Aorta (tissue), 5 donors: Measurements from ENCODE around the gene SAMMSON. TPM values are rescaled to one million over a fixed set of nuclear protein-coding genes. Genes with fewer than 3 reads are reported as not detected.

Experiments used
- ATAC-seq: fragments of 200-7000 bp; cut with Tn5 transposase; one replicate; pipeline ENCODE4 v1.9.1; 2022; ENCODE audit warnings: moderate library complexity; ENCODE audit not compliant: low FRiP score
- DNase-seq, 2 donors: peaks; one replicate each; pipeline ENCODE4 v3.0.0-alpha.2; 2020
- H3K27ac ChIP-seq, 2 donors: one replicate each; pipeline ENCODE4 v1.5.1; 2013; ENCODE audit warnings: low read length in 2 of 2, mild to moderate bottlenecking in 2 of 2, moderate library complexity in 2 of 2, control low read depth in 1 of 2, inconsistent platforms in 1 of 2, low read depth in 1 of 2
- H3K27me3 ChIP-seq, 2 donors: one replicate each; pipeline ENCODE4 v1.6.1; 2013; ENCODE audit warnings: control low read depth in 1 of 2, low read length in 1 of 2, mild to moderate bottlenecking in 1 of 2, moderate library complexity in 1 of 2; ENCODE audit not compliant: insufficient read depth in 2 of 2, control insufficient read depth in 1 of 2
- H3K36me3 ChIP-seq, 2 donors: one replicate each; pipeline ENCODE4 v1.6.1; 2013; ENCODE audit warnings: control low read depth in 1 of 2, low read length in 1 of 2, mild to moderate bottlenecking in 1 of 2; ENCODE audit not compliant: insufficient read depth in 2 of 2, control insufficient read depth in 1 of 2
- H3K4me1 ChIP-seq, 2 donors: one replicate each; pipeline ENCODE4 v1.6.1; 2013; ENCODE audit warnings: low read length in 2 of 2, control low read depth in 1 of 2, mild to moderate bottlenecking in 1 of 2, moderate library complexity in 1 of 2; ENCODE audit not compliant: insufficient read depth in 2 of 2, control insufficient read depth in 1 of 2
- H3K4me3 ChIP-seq, 2 donors: one replicate each; pipeline ENCODE4 v1.5.1; 2013; ENCODE audit warnings: low read length in 2 of 2, control low read depth in 1 of 2, mild to moderate bottlenecking in 1 of 2
- H3K9me3 ChIP-seq: one replicate; pipeline ENCODE4 v1.6.1; 2013; ENCODE audit warnings: mild to moderate bottlenecking, low read length; ENCODE audit not compliant: control insufficient read depth
- WGBS, 2 donors: extraction: QIAGEN DNeasy Blood & Tissue Kit; methylation state at CpG; one replicate each; pipeline ENCODE4 v1.1.7; 2013; 5-methylcytosine and 5-hydroxymethylcytosine counted together
- intact Hi-C, 2 donors: fragments of 100-400 bp; cut with DNase I; formaldehyde crosslinking; loops; one replicate each; pipeline versions ENCODE4 v1.14.2 to v1.15.0; 2022
- polyA plus RNA-seq, 2 donors: library from polyadenylated mRNA; stranded (reverse); fragments of 200-250 nt; gene quantifications; one replicate each; pipeline ENCODE4 v1.2.3, GENCODE V29; 2013
- total RNA-seq, 2 donors: library from RNA; stranded (reverse); fragmentation: NEBNext Ultra II Directional; extraction: Animal tissue kit (Norgen Biotek cat#: 25700); gene quantifications; one replicate each; pipeline ENCODE4 v1.2.1, GENCODE V29; 2021
- donor health status: healthy with polysubstance abuse.
- donor health status: Bipolar disorder and iron deficiency.
- donor health status: DM: no; HTN: no; CAD: no.
- donor health status: DM: no; HTN: no; CAD: no.
- donor health status: DM: yes; HTN: yes; CAD: no.

The SAMMSON gene
- total and polyA plus RNA-seq, 4 donors: 2.2 to 25.6 (median 9.2) TPM

GRCh38 chr3:70086336-70086735, 86.8 kb downstream of the SAMMSON start:
- Histone ChIP-seq H3K9me3 (no peaks in the 10 kb centered on the region), H3K27me3 (no peaks in the 10 kb centered on the region), H3K27ac (no peak overlapping the region), H3K4me1 (peaks cover 0 to 2% of the 10 kb centered on the region in 2 donors), H3K4me3 (no peak overlapping the region), H3K36me3 (no peaks in the 10 kb centered on the region)
- intact Hi-C loops: no loop called here
- ATAC-seq: no peak
- WGBS, 2 donors: 63 to 68% methylated on average over 2 of the region's 2 CpGs
- DNase-seq: no peak

DNA sequence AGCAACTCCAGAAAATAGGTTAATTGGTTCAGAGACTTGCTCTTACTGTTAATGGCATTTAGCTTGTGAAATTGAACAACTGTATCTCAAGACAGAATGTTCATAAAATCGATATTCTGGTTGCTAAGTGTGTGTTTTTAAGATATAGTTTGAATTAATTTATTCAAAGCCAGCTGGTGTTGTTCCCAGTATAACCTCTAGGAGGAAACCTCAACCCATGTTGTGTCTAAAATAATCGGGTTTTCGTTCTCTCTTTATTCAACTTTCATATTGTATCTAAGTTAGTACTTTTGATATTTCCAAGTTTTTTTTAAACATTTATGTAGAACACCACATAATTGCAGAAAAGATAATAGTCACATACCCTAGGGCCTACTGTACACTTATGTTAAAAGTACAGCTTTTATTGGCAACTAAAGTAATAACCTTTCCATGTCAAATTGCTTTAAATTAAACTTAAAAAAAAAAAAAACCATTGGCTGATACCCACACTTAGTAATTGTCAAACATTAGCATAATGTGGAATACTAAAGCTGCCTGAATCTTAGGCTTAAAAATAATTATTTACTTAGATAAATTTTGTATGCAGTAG, 90.9 kb downstream of the SAMMSON start:
- intact Hi-C loops: loop anchor here in 1 of 2 donors (5.0 kb wide), 1 partner anchor 267 kb away; no protein-coding TSS in a partner anchor
- H3K4me3 ChIP-seq: no peak overlapping the region

DNA sequence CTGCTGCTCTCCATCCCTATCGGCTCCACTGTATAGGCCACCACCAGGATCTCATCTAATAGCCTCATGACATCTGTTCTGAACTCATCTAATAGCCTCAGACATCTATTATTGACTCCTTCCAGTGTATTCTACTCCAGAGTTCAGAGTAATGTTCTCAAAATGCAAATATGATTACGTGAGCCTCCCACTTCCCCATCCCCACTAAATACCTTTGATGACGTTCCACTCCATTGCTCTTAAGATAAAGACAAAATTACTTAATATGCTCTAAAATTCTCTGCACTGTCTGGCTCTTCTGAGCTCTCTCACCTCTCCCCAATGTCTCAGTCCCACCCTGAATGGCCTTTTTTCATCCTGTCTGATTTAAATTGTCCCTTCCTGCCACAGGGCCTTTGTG, 94.7 kb downstream of the SAMMSON start:
- no peaks in the 10 kb centered on the region for H3K4me1 ChIP-seq
- H3K27me3 ChIP-seq: no peaks in the 10 kb centered on the region
- DNase-seq: no peak
- intact Hi-C loops: loop anchor here in 1 of 2 donors (5.0 kb wide), 1 partner anchor 263 kb away; no protein-coding TSS in a partner anchor
- H3K27ac ChIP-seq: no peak overlapping the region
- H3K9me3 ChIP-seq: no peaks in the 10 kb centered on the region
- 93 to 96% methylated on average over 3 of the region's 3 CpGs for WGBS, 2 donors
- no peak overlapping the region for H3K4me3 ChIP-seq
- ATAC-seq: no peak
- no peaks in the 10 kb centered on the region for H3K36me3 ChIP-seq

More for the DNA sequence above, 90.9 kb downstream of the SAMMSON start:
- ATAC-seq (no peak), DNase-seq (no peak)
- H3K4me1 ChIP-seq: peaks cover 0 to 2% of the 10 kb centered on the region in 2 donors
- no peaks in the 10 kb centered on the region for H3K36me3 ChIP-seq
- H3K9me3 ChIP-seq: no peaks in the 10 kb centered on the region
- 2 to 3% methylated on average over 3 of the region's 3 CpGs for WGBS, 2 donors
- no peaks in the 10 kb centered on the region for H3K27me3 ChIP-seq
- H3K27ac ChIP-seq: no peak overlapping the region

- no peak for ATAC-seq
- no peaks in the 10 kb centered on the region for H3K27me3 ChIP-seq
- no peak overlapping the region for H3K27ac ChIP-seq
- intact Hi-C loops: no loop called here
- no peak overlapping the region for H3K4me3 ChIP-seq
- no peaks in the 10 kb centered on the region for H3K4me1 ChIP-seq
- H3K36me3 ChIP-seq: no peaks in the 10 kb centered on the region
- 77 to 91% methylated on average over 2 of the region's 2 CpGs for WGBS, 2 donors
- no peak for DNase-seq
- H3K9me3 ChIP-seq: no peaks in the 10 kb centered on the region
These were observed 95.7 kb downstream of the SAMMSON start for GRCh38 chr3:70095260-70095659.

DNA sequence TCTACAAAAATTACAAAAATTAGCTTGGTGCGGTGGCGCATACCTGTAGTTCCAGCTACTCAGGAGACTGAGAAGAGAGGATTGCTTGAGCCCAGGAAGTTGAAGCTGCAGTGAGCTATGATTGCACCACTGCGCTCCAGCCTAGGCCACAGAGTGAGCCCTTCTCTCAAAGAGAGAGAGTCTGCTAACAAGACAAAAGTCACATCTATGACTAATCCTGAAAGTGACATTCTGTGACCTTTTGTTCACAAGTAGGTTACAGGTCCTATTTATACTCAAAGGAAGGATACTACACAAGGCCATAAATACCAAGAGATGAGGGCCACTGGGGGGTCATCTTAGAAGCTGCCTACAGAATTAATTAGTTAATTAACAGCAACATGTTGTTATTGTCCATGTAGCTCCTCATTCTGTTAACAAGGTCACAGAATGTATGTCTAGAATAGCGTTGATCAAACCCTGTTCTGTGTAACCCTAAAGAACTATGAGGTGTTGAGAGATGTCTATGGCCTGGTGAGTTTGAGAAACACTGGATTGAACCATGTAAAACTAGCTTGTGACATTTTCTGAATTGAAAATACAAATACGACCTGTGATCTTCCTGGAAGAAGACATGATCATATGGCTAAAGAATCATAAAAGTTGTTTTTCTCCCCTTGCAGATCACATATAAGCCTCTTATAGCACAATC, 97.0 kb downstream of the SAMMSON start:
- Histone ChIP-seq H3K27ac (no peak overlapping the region), H3K36me3 (no peaks in the 10 kb centered on the region), H3K4me3 (no peak overlapping the region), H3K27me3 (no peaks in the 10 kb centered on the region), H3K4me1 (no peaks in the 10 kb centered on the region), H3K9me3 (no peaks in the 10 kb centered on the region)
- WGBS, 2 donors: 91% methylated on average over 5 of the region's 5 CpGs
- ATAC-seq (no peak), DNase-seq (no peak)
- intact Hi-C loops: no loop called here

DNA sequence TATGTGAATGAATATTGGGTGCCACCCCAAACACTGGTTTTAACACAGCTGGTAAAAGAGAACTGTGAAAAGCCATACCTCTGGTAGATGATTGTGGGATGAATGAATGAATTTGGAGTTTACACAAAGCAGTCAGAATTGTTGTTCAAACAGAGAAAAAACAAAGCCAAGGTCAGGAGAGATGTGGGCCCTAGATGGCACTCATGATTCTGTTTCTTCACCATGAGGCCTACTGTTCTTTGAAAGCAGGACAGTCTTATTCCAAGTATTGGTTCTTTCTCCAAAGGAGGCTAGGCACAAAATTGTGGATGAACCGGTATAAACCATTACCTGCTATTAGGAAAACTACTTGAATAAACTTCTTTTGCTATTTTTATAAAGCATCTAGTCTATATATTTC, 97.6 kb downstream of the SAMMSON start:
- ATAC-seq (no peak), DNase-seq (no peak)
- Histone ChIP-seq H3K27me3 (no peaks in the 10 kb centered on the region), H3K27ac (no peak overlapping the region), H3K36me3 (no peaks in the 10 kb centered on the region), H3K9me3 (no peaks in the 10 kb centered on the region), H3K4me3 (no peak overlapping the region), H3K4me1 (no peaks in the 10 kb centered on the region)
- 95 to 96% methylated on average over 1 of the region's 1 CpG for WGBS, 2 donors
- intact Hi-C loops: no loop called here

DNA sequence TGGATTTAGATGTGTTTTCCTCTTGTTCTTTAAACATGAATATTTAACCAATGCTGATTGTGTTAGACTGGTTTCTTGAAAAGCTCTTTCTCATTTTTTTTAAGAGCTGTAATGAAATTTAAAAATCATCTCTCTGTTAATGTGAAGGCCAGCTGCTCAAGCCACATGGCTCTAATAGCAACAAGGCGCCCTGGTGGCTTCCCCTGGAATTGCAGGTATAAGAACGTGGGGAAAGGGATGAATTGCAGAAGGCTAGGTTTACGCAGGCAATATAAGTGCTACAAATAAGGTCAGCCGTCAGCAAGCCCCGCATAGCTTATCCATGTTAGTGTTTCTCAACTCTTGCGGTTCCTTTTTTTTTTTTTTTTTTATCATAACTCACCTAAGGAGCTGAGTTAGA, 108.5 kb downstream of the SAMMSON start:
- no peak for ATAC-seq
- H3K36me3 ChIP-seq: no peaks in the 10 kb centered on the region
- no peaks in the 10 kb centered on the region for H3K9me3 ChIP-seq
- 81 to 85% methylated on average over 6 of the region's 6 CpGs for WGBS, 2 donors
- no peaks in the 10 kb centered on the region for H3K4me1 ChIP-seq
- DNase-seq: no peak
- intact Hi-C loops: no loop called here
- no peaks in the 10 kb centered on the region for H3K27me3 ChIP-seq
- H3K27ac ChIP-seq: no peak overlapping the region
- H3K4me3 ChIP-seq: no peak overlapping the region

DNA sequence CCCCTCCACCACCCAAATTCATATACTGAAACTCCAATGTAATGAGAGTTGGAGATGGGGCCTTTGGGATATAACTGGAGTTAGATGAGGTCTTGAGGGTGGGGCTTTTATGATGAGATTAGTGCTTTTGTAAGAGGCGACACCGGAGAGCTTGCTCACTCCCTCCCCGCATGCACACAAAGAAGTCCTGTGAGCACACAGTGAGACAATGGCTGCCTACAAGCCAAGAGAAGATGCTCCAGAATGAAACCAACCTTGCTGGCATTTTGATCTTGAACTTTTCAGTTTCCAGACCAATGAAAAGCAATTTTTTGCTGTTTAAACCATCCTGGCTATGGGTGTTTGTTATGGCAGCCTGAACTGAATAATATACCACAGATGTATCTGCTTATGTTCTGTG, 109.0 kb downstream of the SAMMSON start:
- Histone ChIP-seq H3K4me1 (no peaks in the 10 kb centered on the region), H3K36me3 (no peaks in the 10 kb centered on the region), H3K4me3 (no peak overlapping the region), H3K27ac (no peak overlapping the region), H3K27me3 (no peaks in the 10 kb centered on the region), H3K9me3 (no peaks in the 10 kb centered on the region)
- ATAC-seq (no peak), DNase-seq (no peak)
- WGBS, 2 donors: 95% methylated on average over 3 of the region's 3 CpGs
- intact Hi-C loops: no loop called here

DNA sequence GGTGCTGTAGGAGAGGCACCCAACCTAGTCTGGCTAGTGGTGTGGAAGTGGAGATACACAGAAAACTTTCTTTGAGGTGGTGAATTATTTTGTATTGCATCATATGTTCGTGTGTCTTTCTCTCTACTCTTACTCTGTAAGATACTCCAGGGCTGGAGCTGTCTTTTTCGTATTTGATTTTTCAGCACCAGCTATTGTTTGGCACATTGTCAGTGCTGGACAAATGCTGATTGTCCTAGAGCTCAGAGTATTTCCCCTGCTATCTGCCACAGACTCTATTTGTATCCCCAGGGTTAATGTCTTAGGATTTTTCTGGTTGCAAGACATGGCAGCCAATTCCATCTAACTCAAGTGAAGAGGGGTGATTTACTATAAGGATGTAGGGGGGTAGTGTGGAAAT, 110.5 kb downstream of the SAMMSON start:
- Histone ChIP-seq H3K4me3 (no peak overlapping the region), H3K27me3 (no peaks in the 10 kb centered on the region), H3K27ac (no peak overlapping the region), H3K4me1 (no peaks in the 10 kb centered on the region), H3K9me3 (no peaks in the 10 kb centered on the region), H3K36me3 (no peaks in the 10 kb centered on the region)
- WGBS, 2 donors: 70 to 87% methylated on average over 2 of the region's 2 CpGs
- DNase-seq (no peak), ATAC-seq (no peak)
- intact Hi-C loops: no loop called here
